ENCODE data around the gene NBAS. TPM values are rescaled to one million over a fixed set of nuclear protein-coding genes. Genes with fewer than 3 reads are reported as not detected.
"Not testable (repeated sequence)": the region's sequence is repeated elsewhere in the genome, so short reads cannot be mapped to it uniquely, and the experiment has no call there.

The NBAS gene
- total RNA-seq, 1 donor from 2014 or later = 29.7 TPM

GRCh38 chr2:15253247-15253646 is 307.9 kb downstream of the NBAS start:
- no peaks in the 10 kb centered on the region for H3K9me3 ChIP-seq
- no peaks in the 10 kb centered on the region for H3K27me3 ChIP-seq
- no peak for DNase-seq (ENCODE audit: extremely low spot score in 2 of 2)
- no peak overlapping the region for H3K27ac ChIP-seq
- TF ChIP-seq POLR2AphosphoS5 (IDR thresholded peaks at IDR 0.05; ENCODE audit: insufficient read depth in 1 of 2, low read depth in 1 of 2) = no peak
- no peak for TF ChIP-seq POLR2A (IDR thresholded peaks at IDR 0.05)
- no peak for TF ChIP-seq CTCF (IDR thresholded peaks at IDR 0.05)
- intact Hi-C loops (cut with DNase I) = no loop called here
- H3K36me3 ChIP-seq = no peaks in the 10 kb centered on the region
- H3K4me1 ChIP-seq = no peaks in the 10 kb centered on the region
- H3K4me3 ChIP-seq = no peak overlapping the region

GRCh38 chr2:15251753-15252152 is 309.4 kb downstream of the NBAS start:
- TF ChIP-seq POLR2A (IDR thresholded peaks at IDR 0.05) (no peak), CTCF (IDR thresholded peaks at IDR 0.05) (no peak)
- H3K27me3 ChIP-seq = no peaks in the 10 kb centered on the region
- H3K27ac ChIP-seq = no peak overlapping the region
- intact Hi-C loops (cut with DNase I) = no loop called here
- H3K4me1 ChIP-seq = peaks cover 2% of the 10 kb centered on the region
- H3K4me3 ChIP-seq = no peak overlapping the region
- H3K36me3 ChIP-seq = no peaks in the 10 kb centered on the region
- H3K9me3 ChIP-seq = no peaks in the 10 kb centered on the region
- DNase-seq (ENCODE audit: extremely low spot score in 2 of 2) = no peak

- intact Hi-C loops (cut with DNase I) = not testable (repeated sequence)
Measured at GRCh38 chr2:15250946-15251345, 310.2 kb downstream of the NBAS start.

GRCh38 chr2:15246870-15247269 is 314.3 kb downstream of the NBAS start:
- no peak for TF ChIP-seq POLR2A (IDR thresholded peaks at IDR 0.05)
- no peak for TF ChIP-seq CTCF (IDR thresholded peaks at IDR 0.05)
- no peak for TF ChIP-seq POLR2AphosphoS5 (IDR thresholded peaks at IDR 0.05; ENCODE audit: insufficient read depth in 1 of 2, low read depth in 1 of 2)
- intact Hi-C loops (cut with DNase I) = no loop called here
- no peaks in the 10 kb centered on the region for H3K9me3 ChIP-seq
- peaks cover 5% of the 10 kb centered on the region for H3K4me1 ChIP-seq
- no peaks in the 10 kb centered on the region for H3K36me3 ChIP-seq
- no peak overlapping the region for H3K4me3 ChIP-seq
- DNase-seq (ENCODE audit: extremely low spot score in 2 of 2) = no peak
- H3K27ac ChIP-seq = no peak overlapping the region
- no peaks in the 10 kb centered on the region for H3K27me3 ChIP-seq

More at GRCh38 chr2:15250946-15251345, 310.2 kb downstream of the NBAS start:
- not testable (repeated sequence) for H3K27me3 ChIP-seq; H3K4me3 ChIP-seq; H3K9me3 ChIP-seq; DNase-seq (ENCODE audit: extremely low spot score in 2 of 2); H3K4me1 ChIP-seq; H3K27ac ChIP-seq; H3K36me3 ChIP-seq

GRCh38 chr2:15243762-15244161 is 317.4 kb downstream of the NBAS start:
- intact Hi-C loops (cut with DNase I) = no loop called here
- TF ChIP-seq CTCF (IDR thresholded peaks at IDR 0.05) = no peak
- TF ChIP-seq POLR2A (IDR thresholded peaks at IDR 0.05) = no peak
- no peak for TF ChIP-seq POLR2AphosphoS5 (IDR thresholded peaks at IDR 0.05; ENCODE audit: insufficient read depth in 1 of 2, low read depth in 1 of 2)
- H3K9me3 ChIP-seq = no peaks in the 10 kb centered on the region
- H3K4me3 ChIP-seq = no peak overlapping the region
- no peaks in the 10 kb centered on the region for H3K36me3 ChIP-seq
- no peaks in the 10 kb centered on the region for H3K27me3 ChIP-seq
- no peak for DNase-seq (ENCODE audit: extremely low spot score in 2 of 2)
- H3K4me1 ChIP-seq = peaks cover 5% of the 10 kb centered on the region
- no peak overlapping the region for H3K27ac ChIP-seq

GRCh38 chr2:15242936-15243461 is 318.1 kb downstream of the NBAS start:
- Histone ChIP-seq H3K36me3 (no peaks in the 10 kb centered on the region), H3K4me1 (peaks cover 5% of the 10 kb centered on the region), H3K27ac (no peak overlapping the region), H3K9me3 (no peaks in the 10 kb centered on the region), H3K27me3 (no peaks in the 10 kb centered on the region), H3K4me3 (no peak overlapping the region)
- no peak for TF ChIP-seq POLR2AphosphoS5 (IDR thresholded peaks at IDR 0.05; ENCODE audit: insufficient read depth in 1 of 2, low read depth in 1 of 2)
- TF ChIP-seq CTCF (IDR thresholded peaks at IDR 0.05) = no peak
- TF ChIP-seq POLR2A (IDR thresholded peaks at IDR 0.05) = no peak
- intact Hi-C loops (cut with DNase I) = no loop called here
- no peak for DNase-seq (ENCODE audit: extremely low spot score in 2 of 2)
